ENCODE measurements around the gene TOR2A. TPM values are rescaled to one million over a fixed set of nuclear protein-coding genes. Genes with fewer than 3 reads are reported as not detected.
A peak's percentile ranks its signal among the peaks of the same experiment; 100 is the strongest.

TOR2A gene
- total and polyA plus RNA-seq, 4 donors = 4.5 to 12.7 (median 6.9) TPM

DNA sequence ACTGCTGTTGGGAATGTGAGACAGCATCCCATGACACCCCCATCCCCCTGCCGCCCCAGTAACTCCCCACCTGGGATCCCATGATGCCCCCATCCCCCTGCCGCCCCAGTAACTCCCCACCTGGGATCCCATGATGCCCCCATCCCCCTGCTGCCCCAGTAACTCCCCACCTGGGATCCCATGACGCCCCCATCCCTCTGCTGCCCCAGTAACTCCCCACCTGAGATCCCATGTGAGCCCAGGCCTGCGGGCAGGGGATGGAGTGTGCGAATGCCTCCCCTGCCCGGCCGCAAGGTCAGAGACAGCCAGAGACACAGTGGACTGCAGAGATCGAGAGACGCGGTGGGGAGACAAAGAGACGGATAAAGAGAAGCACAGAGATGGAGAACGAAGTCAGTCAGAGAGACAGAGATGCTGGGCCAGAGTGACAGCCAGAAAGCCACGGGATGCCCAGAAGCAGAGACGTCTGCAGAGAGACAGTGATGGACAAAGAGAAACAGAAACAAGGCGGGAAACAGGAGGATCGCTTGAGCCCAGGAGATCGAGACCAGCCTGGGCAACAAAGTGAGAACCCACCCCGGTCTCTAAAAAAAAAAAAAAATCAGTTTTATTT is 42.4 kb upstream of the TOR2A start:
- H3K4me3 ChIP-seq (ENCODE audit: low read length in 2 of 2) = no peak overlapping the region
- no peaks in the 10 kb centered on the region for H3K27me3 ChIP-seq (ENCODE audit: control insufficient read depth in 1 of 2, insufficient read depth in 2 of 2, low read length in 1 of 2)
- H3K4me1 ChIP-seq (ENCODE audit: control insufficient read depth in 1 of 2, insufficient read depth in 2 of 2, low read length in 2 of 2) = no peaks in the 10 kb centered on the region
- H3K9me3 ChIP-seq (ENCODE audit: control insufficient read depth, low read length) = no peaks in the 10 kb centered on the region
- 87 to 89% methylated on average over 18 of the region's 18 CpGs for WGBS, 2 donors
- DNase-seq (no peak), ATAC-seq (ENCODE audit: low FRiP score) (no peak)
- H3K36me3 ChIP-seq (ENCODE audit: control insufficient read depth in 1 of 2, insufficient read depth in 2 of 2, low read length in 1 of 2) = no peaks in the 10 kb centered on the region
- intact Hi-C loops (cut with DNase I) = no loop called here
- no peak overlapping the region for H3K27ac ChIP-seq (ENCODE audit: low read depth in 1 of 2, low read length in 2 of 2)

DNA sequence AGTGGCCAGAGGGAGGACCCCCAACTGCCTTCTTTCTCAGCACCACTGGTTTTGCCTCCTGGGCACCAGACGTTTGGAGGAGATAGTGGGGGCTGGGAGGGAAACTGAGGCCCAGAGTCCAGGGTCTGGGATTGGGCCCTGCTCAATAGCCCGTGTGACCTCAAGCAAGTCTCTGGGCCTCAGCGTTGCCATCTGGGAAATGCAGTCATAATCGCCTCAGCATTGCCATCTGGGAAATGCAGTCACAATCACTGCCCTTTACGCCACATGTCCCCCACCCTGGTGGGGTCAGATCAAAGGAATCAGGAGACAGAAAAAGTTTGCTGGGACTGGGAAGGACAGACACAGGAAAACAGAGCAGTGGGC is 41.8 kb upstream of the TOR2A start:
- H3K9me3 ChIP-seq (ENCODE audit: control insufficient read depth, low read length) = no peaks in the 10 kb centered on the region
- H3K27me3 ChIP-seq (ENCODE audit: control insufficient read depth in 1 of 2, insufficient read depth in 2 of 2, low read length in 1 of 2) = no peaks in the 10 kb centered on the region
- WGBS, 2 donors = 72 to 80% methylated on average over 5 of the region's 5 CpGs
- intact Hi-C loops (cut with DNase I) = no loop called here
- no peak for DNase-seq
- H3K4me3 ChIP-seq (ENCODE audit: low read length in 2 of 2) = no peak overlapping the region
- H3K27ac ChIP-seq (ENCODE audit: low read depth in 1 of 2, low read length in 2 of 2) = no peak overlapping the region
- ATAC-seq (ENCODE audit: low FRiP score) = no peak
- no peaks in the 10 kb centered on the region for H3K36me3 ChIP-seq (ENCODE audit: control insufficient read depth in 1 of 2, insufficient read depth in 2 of 2, low read length in 1 of 2)
- no peaks in the 10 kb centered on the region for H3K4me1 ChIP-seq (ENCODE audit: control insufficient read depth in 1 of 2, insufficient read depth in 2 of 2, low read length in 2 of 2)

GRCh38 chr9:127776195-127776923 is 41.3 kb upstream of the TOR2A start:
- no peaks in the 10 kb centered on the region for H3K9me3 ChIP-seq (ENCODE audit: control insufficient read depth, low read length)
- H3K27me3 ChIP-seq (ENCODE audit: control insufficient read depth in 1 of 2, insufficient read depth in 2 of 2, low read length in 1 of 2) = no peaks in the 10 kb centered on the region
- intact Hi-C loops (cut with DNase I) = no loop called here
- no peak for ATAC-seq (ENCODE audit: low FRiP score)
- no peaks in the 10 kb centered on the region for H3K36me3 ChIP-seq (ENCODE audit: control insufficient read depth in 1 of 2, insufficient read depth in 2 of 2, low read length in 1 of 2)
- no peaks in the 10 kb centered on the region for H3K4me1 ChIP-seq (ENCODE audit: control insufficient read depth in 1 of 2, insufficient read depth in 2 of 2, low read length in 2 of 2)
- 79% methylated on average over 15 of the region's 15 CpGs for WGBS, 2 donors
- H3K4me3 ChIP-seq (ENCODE audit: low read length in 2 of 2) = no peak overlapping the region
- no peak overlapping the region for H3K27ac ChIP-seq (ENCODE audit: low read depth in 1 of 2, low read length in 2 of 2)
- peak in 1 of 2 donors; percentile 71 for DNase-seq

GRCh38 chr9:127773981-127774380 is 38.9 kb upstream of the TOR2A start:
- Histone ChIP-seq H3K4me1 (ENCODE audit: control insufficient read depth in 1 of 2, insufficient read depth in 2 of 2, low read length in 2 of 2) (no peaks in the 10 kb centered on the region), H3K27me3 (ENCODE audit: control insufficient read depth in 1 of 2, insufficient read depth in 2 of 2, low read length in 1 of 2) (no peaks in the 10 kb centered on the region), H3K4me3 (ENCODE audit: low read length in 2 of 2) (no peak overlapping the region), H3K36me3 (ENCODE audit: control insufficient read depth in 1 of 2, insufficient read depth in 2 of 2, low read length in 1 of 2) (no peaks in the 10 kb centered on the region), H3K9me3 (ENCODE audit: control insufficient read depth, low read length) (no peaks in the 10 kb centered on the region), H3K27ac (ENCODE audit: low read depth in 1 of 2, low read length in 2 of 2) (no peak overlapping the region)
- no peak for ATAC-seq (ENCODE audit: low FRiP score)
- WGBS, 2 donors = 90 to 91% methylated on average over 10 of the region's 10 CpGs
- DNase-seq = no peak
- intact Hi-C loops (cut with DNase I) = no loop called here

GRCh38 chr9:127773272-127773671 is 38.2 kb upstream of the TOR2A start:
- Histone ChIP-seq H3K36me3 (ENCODE audit: control insufficient read depth in 1 of 2, insufficient read depth in 2 of 2, low read length in 1 of 2) (no peaks in the 10 kb centered on the region), H3K27me3 (ENCODE audit: control insufficient read depth in 1 of 2, insufficient read depth in 2 of 2, low read length in 1 of 2) (no peaks in the 10 kb centered on the region), H3K4me3 (ENCODE audit: low read length in 2 of 2) (no peak overlapping the region), H3K27ac (ENCODE audit: low read depth in 1 of 2, low read length in 2 of 2) (no peak overlapping the region), H3K9me3 (ENCODE audit: control insufficient read depth, low read length) (no peaks in the 10 kb centered on the region), H3K4me1 (ENCODE audit: control insufficient read depth in 1 of 2, insufficient read depth in 2 of 2, low read length in 2 of 2) (no peaks in the 10 kb centered on the region)
- intact Hi-C loops (cut with DNase I) = no loop called here
- DNase-seq = no peak
- no peak for ATAC-seq (ENCODE audit: low FRiP score)
- 92% methylated on average over 3 of the region's 3 CpGs for WGBS, 2 donors

- no peaks in the 10 kb centered on the region for H3K4me1 ChIP-seq (ENCODE audit: control insufficient read depth in 1 of 2, insufficient read depth in 2 of 2, low read length in 2 of 2)
- H3K36me3 ChIP-seq (ENCODE audit: control insufficient read depth in 1 of 2, insufficient read depth in 2 of 2, low read length in 1 of 2) = no peaks in the 10 kb centered on the region
- intact Hi-C loops (cut with DNase I) = no loop called here
- DNase-seq = no peak
- H3K4me3 ChIP-seq (ENCODE audit: low read length in 2 of 2) = no peak overlapping the region
- 92 to 95% methylated on average over 5 of the region's 5 CpGs for WGBS, 2 donors
- H3K9me3 ChIP-seq (ENCODE audit: control insufficient read depth, low read length) = no peaks in the 10 kb centered on the region
- no peak for ATAC-seq (ENCODE audit: low FRiP score)
- no peaks in the 10 kb centered on the region for H3K27me3 ChIP-seq (ENCODE audit: control insufficient read depth in 1 of 2, insufficient read depth in 2 of 2, low read length in 1 of 2)
- no peak overlapping the region for H3K27ac ChIP-seq (ENCODE audit: low read depth in 1 of 2, low read length in 2 of 2)
Measured at GRCh38 chr9:127772603-127773002, 37.5 kb upstream of the TOR2A start.

- 4 to 5% methylated on average over 19 of the region's 19 CpGs for WGBS, 2 donors
- Histone ChIP-seq H3K36me3 (ENCODE audit: control insufficient read depth in 1 of 2, insufficient read depth in 2 of 2, low read length in 1 of 2) (no peaks in the 10 kb centered on the region), H3K27me3 (ENCODE audit: control insufficient read depth in 1 of 2, insufficient read depth in 2 of 2, low read length in 1 of 2) (no peaks in the 10 kb centered on the region), H3K4me1 (ENCODE audit: control insufficient read depth in 1 of 2, insufficient read depth in 2 of 2, low read length in 2 of 2) (no peaks in the 10 kb centered on the region), H3K9me3 (ENCODE audit: control insufficient read depth, low read length) (no peaks in the 10 kb centered on the region), H3K27ac (ENCODE audit: low read depth in 1 of 2, low read length in 2 of 2) (no peak overlapping the region), H3K4me3 (ENCODE audit: low read length in 2 of 2) (no peak overlapping the region)
- no peak for ATAC-seq (ENCODE audit: low FRiP score)
- no peak for DNase-seq
- intact Hi-C loops (cut with DNase I) = no loop called here
Measured at GRCh38 chr9:127771570-127772189, 36.6 kb upstream of the TOR2A start.

DNA sequence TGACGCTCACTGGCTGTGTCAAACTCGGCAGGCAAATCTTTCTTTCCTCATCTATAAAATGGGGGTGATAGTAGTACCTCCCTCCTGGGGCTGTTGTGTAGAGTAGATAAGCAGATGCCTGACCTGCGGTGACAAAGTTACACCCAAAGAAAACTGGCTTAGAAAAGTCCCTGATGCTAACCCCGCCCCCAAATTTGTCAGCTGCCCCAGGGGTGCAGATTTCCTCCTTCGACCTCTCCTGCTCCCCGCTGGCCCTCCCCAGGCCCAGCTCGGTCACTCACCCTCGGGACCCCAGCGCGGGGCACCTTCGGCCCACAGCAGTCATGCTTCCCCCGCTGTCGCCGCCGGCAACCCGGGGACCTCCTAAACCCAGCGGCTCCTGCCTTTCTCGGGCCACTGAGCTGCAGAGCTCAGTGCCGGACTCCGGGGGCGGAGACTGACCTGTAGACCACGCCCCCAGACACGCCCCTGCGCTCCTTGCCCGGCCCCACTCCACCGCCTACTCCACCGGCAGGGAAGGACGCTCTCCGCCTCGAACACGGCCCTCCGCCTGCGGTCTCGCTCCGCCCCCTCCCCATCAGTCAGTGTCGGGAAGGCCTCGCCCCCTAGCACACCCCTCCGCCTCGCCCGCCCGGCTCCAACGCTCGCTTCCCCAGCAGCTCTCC is 35.9 kb upstream of the TOR2A start:
- WGBS, 2 donors = 3 to 4% methylated on average over 43 of the region's 43 CpGs
- H3K36me3 ChIP-seq (ENCODE audit: control insufficient read depth in 1 of 2, insufficient read depth in 2 of 2, low read length in 1 of 2) = no peaks in the 10 kb centered on the region
- intact Hi-C loops (cut with DNase I) = no loop called here
- H3K9me3 ChIP-seq (ENCODE audit: control insufficient read depth, low read length) = no peaks in the 10 kb centered on the region
- H3K27me3 ChIP-seq (ENCODE audit: control insufficient read depth in 1 of 2, insufficient read depth in 2 of 2, low read length in 1 of 2) = no peaks in the 10 kb centered on the region
- DNase-seq = peak; percentile 100
- H3K27ac ChIP-seq (ENCODE audit: low read depth in 1 of 2, low read length in 2 of 2) = no peak overlapping the region
- peak; percentile 98 for ATAC-seq (ENCODE audit: low FRiP score)
- no peak overlapping the region for H3K4me3 ChIP-seq (ENCODE audit: low read length in 2 of 2)
- no peaks in the 10 kb centered on the region for H3K4me1 ChIP-seq (ENCODE audit: control insufficient read depth in 1 of 2, insufficient read depth in 2 of 2, low read length in 2 of 2)

Measured in aorta (tissue), 5 donors.